ENCODE data around the gene EZH1.

- TF ChIP-seq POLR2A (IDR thresholded peaks at IDR 0.05; ENCODE audit: low read depth, low read length): no peak; the same call in 1 of the 2 replicates
- TF ChIP-seq POLR2AphosphoS5 (IDR thresholded peaks at IDR 0.05; ENCODE audit: low read length): no peak
- no peak for TF ChIP-seq SUPT20H (IDR thresholded peaks at IDR 0.05; ENCODE audit: borderline replicate concordance, control insufficient read depth, low read depth, low read length)
Observed at GRCh38 chr17:42687707-42688320, 57.0 kb downstream of the EZH1 start.

Data from GM12878 (cell line).